CD14-positive monocyte (primary cell): ENCODE results near the gene MAST2. TPM values are rescaled to one million over a fixed set of nuclear protein-coding genes. Genes with fewer than 3 reads are reported as not detected.
A peak's percentile ranks its signal among the peaks of the same experiment; 100 is the strongest.
"Not testable (repeated sequence)": the region's sequence is repeated elsewhere in the genome, so short reads cannot be mapped to it uniquely, and the experiment has no call there.

Source experiments
- DNase-seq, 3 donors: peaks; one replicate each; pipeline ENCODE4 v3.0.0-alpha.2; 2011 to 2022
- H2AFZ ChIP-seq: 2 replicates; pipeline ENCODE4 v1.6.0; 2012; ENCODE audit warnings: mild to moderate bottlenecking, low read depth, low read length, inconsistent platforms; ENCODE audit not compliant: insufficient read depth, poor library complexity, severe bottlenecking
- H3K27ac ChIP-seq, 2 donors: 1 replicate in 1 of 2; 2 replicates in 1 of 2; pipeline ENCODE4 v1.5.1; 2012 to 2013; ENCODE audit warnings: low read length in 2 of 2, control low read depth in 1 of 2, inconsistent platforms in 1 of 2, low read depth in 1 of 2, mild to moderate bottlenecking in 1 of 2
- H3K27me3 ChIP-seq, 2 donors: one replicate each; pipeline versions ENCODE4 v1.6.0 to v1.6.1; 2011 to 2013; ENCODE audit warnings: low read length in 2 of 2; ENCODE audit not compliant: control insufficient read depth in 2 of 2, insufficient read depth in 2 of 2
- H3K36me3 ChIP-seq, 2 donors: replicated peaks in 1 of 2; 1 replicate in 1 of 2; 2 replicates in 1 of 2; pipeline versions ENCODE4 v1.5.1 to v1.6.1; 2012 to 2013; ENCODE audit warnings: low read length in 2 of 2, control low read depth in 1 of 2, inconsistent platforms in 1 of 2, mild to moderate bottlenecking in 1 of 2; ENCODE audit not compliant: insufficient read depth in 2 of 2, control insufficient read depth in 1 of 2
- H3K4me1 ChIP-seq, 2 donors: 1 replicate in 1 of 2; 2 replicates in 1 of 2; pipeline versions ENCODE4 v1.5.1 to v1.6.1; 2012 to 2013; ENCODE audit warnings: low read length in 2 of 2, control low read depth in 1 of 2, inconsistent platforms in 1 of 2, mild to moderate bottlenecking in 1 of 2, moderate library complexity in 1 of 2; ENCODE audit not compliant: insufficient read depth in 2 of 2, control insufficient read depth in 1 of 2
- H3K4me2 ChIP-seq: replicated peaks from 2 replicates; pipeline ENCODE3; 2012; ENCODE audit warnings: low read length, moderate library complexity, mild to moderate bottlenecking; ENCODE audit not compliant: poor library complexity, severe bottlenecking; ENCODE audit errors: extremely low read depth
- H3K4me3 ChIP-seq, 3 experiments: fragments of 200-600 bp in 1 of 3; sonication (generic) in 1 of 3; replicated peaks in 1 of 3; 1 replicate in 2 of 3; 2 replicates in 1 of 3; pipeline ENCODE4 v1.5.1; 2011 to 2013; ENCODE audit warnings: low read length in 3 of 3, mild to moderate bottlenecking in 3 of 3, control low read depth in 2 of 3, low read depth in 2 of 3, inconsistent platforms in 1 of 3, moderate library complexity in 1 of 3
- H3K79me2 ChIP-seq: 2 replicates; pipeline ENCODE4 v1.6.0; 2012; ENCODE audit warnings: mild to moderate bottlenecking, control low read depth, inconsistent platforms, low read length, moderate library complexity; ENCODE audit not compliant: insufficient read depth
- H3K9ac ChIP-seq: 2 replicates; pipeline ENCODE4 v1.6.0; 2017; ENCODE audit warnings: low read length, mild to moderate bottlenecking; ENCODE audit not compliant: insufficient read depth, poor library complexity, severe bottlenecking
- H3K9me3 ChIP-seq, 2 donors: replicated peaks in 1 of 2; 1 replicate in 1 of 2; 2 replicates in 1 of 2; pipeline versions ENCODE4 v1.5.1 to v1.6.1; 2012 to 2013; ENCODE audit warnings: low read length in 2 of 2, control low read depth in 1 of 2; ENCODE audit not compliant: control insufficient read depth in 1 of 2, insufficient read depth in 1 of 2
- H4K20me1 ChIP-seq: 2 replicates; pipeline ENCODE4 v1.6.0; 2012; ENCODE audit warnings: mild to moderate bottlenecking, low read length, control low read depth, moderate library complexity; ENCODE audit not compliant: insufficient read depth
- H3K27ac Mint-ChIP-seq, 7 donors: one replicate each; pipeline ENCODE4 v1.8.0; 2020; ENCODE audit warnings: mild to moderate bottlenecking in 7 of 7, mixed read lengths in 7 of 7, moderate library complexity in 6 of 7, inconsistent platforms in 2 of 7
- H3K27me3 Mint-ChIP-seq, 3 donors: one replicate each; pipeline ENCODE4 v1.8.0; 2021 to 2022; ENCODE audit warnings: low read depth in 3 of 3, mild to moderate bottlenecking in 3 of 3, mixed read lengths in 3 of 3, moderate library complexity in 3 of 3, inconsistent platforms in 1 of 3
- H3K36me3 Mint-ChIP-seq, 2 donors: one replicate each; pipeline ENCODE4 v1.8.0; 2020; ENCODE audit warnings: mixed read lengths in 2 of 2, inconsistent platforms in 1 of 2, mild to moderate bottlenecking in 1 of 2
- H3K4me1 Mint-ChIP-seq: one replicate; pipeline ENCODE4 v1.8.0; 2020; ENCODE audit warnings: mild to moderate bottlenecking, mixed read lengths
- H3K4me3 Mint-ChIP-seq, 2 donors: one replicate each; pipeline ENCODE4 v1.8.0; 2020; ENCODE audit warnings: mild to moderate bottlenecking in 2 of 2, mixed read lengths in 2 of 2, moderate library complexity in 1 of 2
- H3K9me3 Mint-ChIP-seq, 7 donors: one replicate each; pipeline ENCODE4 v1.8.0; 2020 to 2022; ENCODE audit warnings: mixed read lengths in 7 of 7, mild to moderate bottlenecking in 6 of 7, moderate library complexity in 6 of 7, inconsistent platforms in 2 of 7
- WGBS: methylation state at CpG from one replicate; pipeline ENCODE4 v1.1.5; 2013; ENCODE audit warnings: missing lambda C conversion rate; ENCODE audit not compliant: insufficient coverage; 5-methylcytosine and 5-hydroxymethylcytosine counted together
- intact Hi-C, 2 donors: fragments of 100-400 bp; cut with micrococcal nuclease; formaldehyde crosslinking; loops; one replicate each; pipeline versions ENCODE4 v1.15.0 to v1.15.1; 2023
- polyA plus RNA-seq, 3 donors: library from polyadenylated mRNA; depleted of rRNA in 1 of 3; unstranded in 2 of 3; stranded (reverse) in 1 of 3; fragments of 300-500 nt in 2 of 3; fragments of >200 nt in 1 of 3; fragmentation: Illumina TruSeq in 2 of 3; gene quantifications; 1 replicate in 2 of 3; 2 replicates in 1 of 3; pipeline ENCODE4 v1.2.3, GENCODE V29; 2012 to 2021
- TF ChIP-seq, protein P1 (sequence below): fragments of 200-600 bp; IDR thresholded peaks from one replicate; pipeline ENCODE4 v1.8.0; 2022; ENCODE audit warnings: antibody characterized with exemption, mild to moderate bottlenecking

MAST2 gene
- polyA plus RNA-seq, 3 donors = 1.0 to 7.2 (median 2.5) TPM

DNA sequence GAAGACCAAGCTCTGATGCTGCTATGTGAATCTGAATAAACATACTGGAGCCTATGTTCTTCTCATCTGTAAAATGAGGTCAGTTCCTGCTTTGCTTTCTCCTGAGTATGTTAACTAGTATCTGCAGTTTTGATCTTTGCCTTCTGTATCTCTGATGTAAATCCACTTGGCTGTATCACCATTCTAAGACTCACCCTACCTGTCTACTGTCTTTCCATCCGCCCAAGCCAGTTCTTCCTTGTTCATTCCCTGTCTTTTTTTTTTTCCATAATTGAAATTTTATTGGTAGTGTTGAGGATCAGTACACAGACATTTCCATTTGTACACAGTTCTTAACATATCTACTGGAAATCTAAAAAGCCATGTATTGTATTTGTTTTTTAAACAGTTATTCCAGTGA, 31.3 kb downstream of the MAST2 start:
- Histone ChIP-seq H3K27me3 (no peaks in the 10 kb centered on the region), H4K20me1 (no peaks in the 10 kb centered on the region), H3K27ac (no peak overlapping the region), H3K36me3 (peaks cover 13 to 35% of the 10 kb centered on the region in 2 donors), H3K9me3 (no peaks in the 10 kb centered on the region), H3K4me2 (no peak overlapping the region), H3K4me3 (no peak overlapping the region), H3K79me2 (no peaks in the 10 kb centered on the region), H2AFZ (no peak overlapping the region), H3K9ac (no peak overlapping the region), H3K4me1 (no peaks in the 10 kb centered on the region)
- Mint-ChIP-seq H3K36me3 (peaks cover 46 to 47% of the 10 kb centered on the region in 2 donors), H3K9me3 (no peaks in the 10 kb centered on the region), H3K27ac (no peak overlapping the region), H3K4me3 (no peak overlapping the region), H3K27me3 (no peaks in the 10 kb centered on the region), H3K4me1 (no peaks in the 10 kb centered on the region)
- TF ChIP-seq, protein P1, sequence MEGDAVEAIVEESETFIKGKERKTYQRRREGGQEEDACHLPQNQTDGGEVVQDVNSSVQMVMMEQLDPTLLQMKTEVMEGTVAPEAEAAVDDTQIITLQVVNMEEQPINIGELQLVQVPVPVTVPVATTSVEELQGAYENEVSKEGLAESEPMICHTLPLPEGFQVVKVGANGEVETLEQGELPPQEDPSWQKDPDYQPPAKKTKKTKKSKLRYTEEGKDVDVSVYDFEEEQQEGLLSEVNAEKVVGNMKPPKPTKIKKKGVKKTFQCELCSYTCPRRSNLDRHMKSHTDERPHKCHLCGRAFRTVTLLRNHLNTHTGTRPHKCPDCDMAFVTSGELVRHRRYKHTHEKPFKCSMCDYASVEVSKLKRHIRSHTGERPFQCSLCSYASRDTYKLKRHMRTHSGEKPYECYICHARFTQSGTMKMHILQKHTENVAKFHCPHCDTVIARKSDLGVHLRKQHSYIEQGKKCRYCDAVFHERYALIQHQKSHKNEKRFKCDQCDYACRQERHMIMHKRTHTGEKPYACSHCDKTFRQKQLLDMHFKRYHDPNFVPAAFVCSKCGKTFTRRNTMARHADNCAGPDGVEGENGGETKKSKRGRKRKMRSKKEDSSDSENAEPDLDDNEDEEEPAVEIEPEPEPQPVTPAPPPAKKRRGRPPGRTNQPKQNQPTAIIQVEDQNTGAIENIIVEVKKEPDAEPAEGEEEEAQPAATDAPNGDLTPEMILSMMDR = no peak
- intact Hi-C loops = no loop called here
- WGBS = no CpG with 5 or more reads among the region's 1 CpG
- no peak for DNase-seq

DNA sequence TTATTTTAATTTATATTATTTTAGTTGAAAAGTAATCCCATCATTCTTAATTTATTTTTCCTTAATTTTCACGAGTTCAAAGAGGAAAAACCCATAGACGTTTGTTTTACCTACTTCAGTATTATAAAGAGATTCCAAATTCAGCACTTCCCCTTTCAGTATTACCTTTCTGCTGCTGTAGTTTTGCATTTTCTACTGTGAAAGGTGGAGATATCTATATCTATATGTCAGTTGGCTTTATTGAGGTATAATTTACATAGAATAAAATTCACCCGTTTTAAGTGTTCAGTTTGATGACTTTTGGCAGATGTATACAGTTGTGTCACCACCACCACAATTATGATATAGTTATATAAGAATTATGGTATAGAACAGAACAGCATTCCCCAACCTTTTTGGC, 33.0 kb downstream of the MAST2 start:
- no peak overlapping the region for H3K4me3 ChIP-seq
- peaks cover 4 to 21% of the 10 kb centered on the region in 2 donors for H3K36me3 ChIP-seq
- H3K9ac ChIP-seq = no peak overlapping the region
- no peak overlapping the region for H3K27ac ChIP-seq
- Mint-ChIP-seq H3K36me3 (peaks cover 31 to 36% of the 10 kb centered on the region in 2 donors), H3K27ac (no peak overlapping the region), H3K27me3 (no peaks in the 10 kb centered on the region), H3K4me3 (no peak overlapping the region), H3K4me1 (no peaks in the 10 kb centered on the region), H3K9me3 (no peaks in the 10 kb centered on the region)
- no peak overlapping the region for H3K4me2 ChIP-seq
- no peaks in the 10 kb centered on the region for H3K4me1 ChIP-seq
- no peak overlapping the region for H2AFZ ChIP-seq
- TF ChIP-seq, protein P1 = no peak
- no peaks in the 10 kb centered on the region for H3K27me3 ChIP-seq
- H3K79me2 ChIP-seq = no peaks in the 10 kb centered on the region
- no peaks in the 10 kb centered on the region for H4K20me1 ChIP-seq
- intact Hi-C loops = no loop called here
- no peak for DNase-seq
- no CpG with 5 or more reads among the region's 3 CpGs for WGBS
- H3K9me3 ChIP-seq = no peaks in the 10 kb centered on the region

DNA sequence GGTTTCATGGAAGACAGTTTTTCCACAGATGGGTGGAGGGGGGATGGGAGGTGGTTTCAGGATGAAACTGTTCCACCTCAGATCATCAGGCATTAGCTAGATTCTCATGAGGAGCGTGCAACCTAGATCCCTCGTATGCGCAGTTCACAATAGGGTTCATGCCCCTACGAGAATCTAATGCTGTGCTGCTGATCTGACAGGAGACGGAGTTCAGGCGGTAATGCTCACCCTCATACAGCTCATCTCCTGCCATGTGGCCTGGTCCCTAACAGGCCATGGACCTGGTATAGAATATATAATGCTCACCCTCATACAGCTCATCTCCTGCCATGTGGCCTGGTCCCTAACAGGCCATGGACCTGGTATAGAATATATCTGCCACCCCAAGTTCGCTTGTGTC, 33.4 kb downstream of the MAST2 start:
- WGBS = 96% methylated on average over 7 of the region's 7 CpGs
- H3K79me2 ChIP-seq, H3K4me2 ChIP-seq, intact Hi-C loops, H2AFZ ChIP-seq, H3K4me1 ChIP-seq, H3K4me3 ChIP-seq, H3K27ac ChIP-seq, H3K27me3 Mint-ChIP-seq, H3K9me3 Mint-ChIP-seq, H4K20me1 ChIP-seq, H3K4me3 Mint-ChIP-seq, H3K9ac ChIP-seq, DNase-seq, H3K27me3 ChIP-seq, H3K4me1 Mint-ChIP-seq, H3K9me3 ChIP-seq: not testable (repeated sequence)
- Mint-ChIP-seq H3K27ac (peak overlapping the region in 1 of 7 donors; percentile 1), H3K36me3 (peaks cover 28 to 35% of the 10 kb centered on the region in 2 donors)
- peaks cover 4 to 19% of the 10 kb centered on the region in 2 donors for H3K36me3 ChIP-seq
